H9 (cell line): ENCODE data around the gene RNF186. TPM values are rescaled to one million over a fixed set of nuclear protein-coding genes. Genes with fewer than 3 reads are reported as not detected.

Experiments
- DNase-seq: peaks from one replicate; pipeline ENCODE4 v3.0.0-alpha.2; 2017
- H2AFZ ChIP-seq: one replicate; pipeline ENCODE4 v1.6.1; 2013; ENCODE audit warnings: mild to moderate bottlenecking, low read length, control low read depth, moderate library complexity
- H2AK5ac ChIP-seq: 2 replicates; pipeline ENCODE4 v1.6.1; 2013; ENCODE audit warnings: low read length, control low read depth, mixed read lengths; ENCODE audit not compliant: insufficient read length
- H2BK120ac ChIP-seq: one replicate; pipeline ENCODE4 v1.6.1; 2013; ENCODE audit warnings: low read depth, mild to moderate bottlenecking, low read length, control low read depth, inconsistent platforms; ENCODE audit not compliant: poor library complexity, severe bottlenecking
- H2BK12ac ChIP-seq: 2 replicates; pipeline ENCODE4 v1.6.1; 2013; ENCODE audit warnings: low read length, control low read depth, mixed read lengths, low read depth; ENCODE audit not compliant: insufficient read length
- H2BK15ac ChIP-seq: 2 replicates; pipeline ENCODE4 v1.6.1; 2013; ENCODE audit warnings: low read depth, low read length, control low read depth
- H2BK20ac ChIP-seq: one replicate; pipeline ENCODE4 v1.6.1; 2013; ENCODE audit warnings: low read depth, mild to moderate bottlenecking, low read length, control low read depth, inconsistent platforms; ENCODE audit not compliant: poor library complexity, severe bottlenecking
- H2BK5ac ChIP-seq: 2 replicates; pipeline ENCODE4 v1.6.1; 2013; ENCODE audit warnings: low read length, control low read depth, mixed read lengths; ENCODE audit not compliant: insufficient read length
- H3K14ac ChIP-seq: 2 replicates; pipeline ENCODE4 v1.6.1; 2013; ENCODE audit warnings: low read length, control low read depth; ENCODE audit not compliant: insufficient read depth
- H3K18ac ChIP-seq: 2 replicates; pipeline ENCODE4 v1.6.1; 2013; ENCODE audit warnings: low read depth, mild to moderate bottlenecking, mixed read lengths, low read length, control low read depth; ENCODE audit not compliant: insufficient read length
- H3K23ac ChIP-seq: 2 replicates; pipeline ENCODE4 v1.6.1; 2013; ENCODE audit warnings: low read length, control low read depth, mixed read lengths, low read depth; ENCODE audit not compliant: insufficient read length
- H3K23me2 ChIP-seq: 2 replicates; pipeline ENCODE4 v1.6.1; 2013; ENCODE audit warnings: low read depth, mild to moderate bottlenecking, mixed read lengths, low read length, control low read depth; ENCODE audit not compliant: insufficient read length, poor library complexity, severe bottlenecking
- H3K27ac ChIP-seq: 2 replicates; pipeline ENCODE4 v1.5.1; 2013; ENCODE audit warnings: low read length, control low read depth, mixed read lengths, low read depth; ENCODE audit not compliant: insufficient read length
- H3K27me3 ChIP-seq: 2 replicates; pipeline ENCODE4 v1.6.1; 2013; ENCODE audit warnings: low read length, control low read depth, inconsistent platforms; ENCODE audit not compliant: insufficient read depth
- H3K4ac ChIP-seq: 2 replicates; pipeline ENCODE4 v1.6.1; 2013; ENCODE audit warnings: low read depth, mild to moderate bottlenecking, control low read depth, inconsistent platforms, low read length, moderate library complexity
- H3K4me1 ChIP-seq: 2 replicates; pipeline ENCODE4 v1.6.1; 2013; ENCODE audit warnings: low read length, control low read depth, inconsistent platforms; ENCODE audit not compliant: insufficient read depth
- H3K4me2 ChIP-seq: 2 replicates; pipeline ENCODE4 v1.6.1; 2013; ENCODE audit warnings: low read length, control low read depth, mixed read lengths; ENCODE audit not compliant: insufficient read length, insufficient read depth
- H3K56ac ChIP-seq: 2 replicates; pipeline ENCODE4 v1.6.1; 2013; ENCODE audit warnings: low read depth, mild to moderate bottlenecking, mixed read lengths, low read length, control low read depth; ENCODE audit not compliant: insufficient read length
- H3K79me1 ChIP-seq: 2 replicates; pipeline ENCODE4 v1.6.1; 2013; ENCODE audit warnings: low read depth, mild to moderate bottlenecking, moderate library complexity, low read length, control low read depth, inconsistent platforms; ENCODE audit not compliant: insufficient read depth, poor library complexity, severe bottlenecking
- H3K79me2 ChIP-seq: 2 replicates; pipeline ENCODE4 v1.6.1; 2013; ENCODE audit warnings: low read length, control low read depth, inconsistent platforms; ENCODE audit not compliant: insufficient read depth
- H3K9ac ChIP-seq: 2 replicates; pipeline ENCODE4 v1.6.1; 2013; ENCODE audit warnings: low read length, control low read depth, mixed read lengths; ENCODE audit not compliant: insufficient read length; ENCODE audit errors: extremely low read depth
- H3K9me3 ChIP-seq: one replicate; pipeline ENCODE4 v1.6.1; 2013; ENCODE audit warnings: low read depth, low read length, inconsistent platforms; ENCODE audit not compliant: control insufficient read depth
- H3T11ph ChIP-seq: one replicate; pipeline ENCODE4 v1.6.1; 2013; ENCODE audit warnings: mild to moderate bottlenecking, low read length, control low read depth, inconsistent platforms
- H4K20me1 ChIP-seq: one replicate; pipeline ENCODE4 v1.6.1; 2013; ENCODE audit not compliant: control insufficient read depth, insufficient read length, insufficient read depth
- H4K5ac ChIP-seq: 2 replicates; pipeline ENCODE4 v1.6.1; 2013; ENCODE audit warnings: low read depth, mild to moderate bottlenecking, mixed read lengths, low read length, control low read depth; ENCODE audit not compliant: insufficient read length
- H4K8ac ChIP-seq: replicated peaks from 2 replicates; pipeline ENCODE4 v1.6.1; 2013; ENCODE audit warnings: low read length, control low read depth, mixed read lengths, low read depth; ENCODE audit not compliant: insufficient read length
- H4K91ac ChIP-seq: 2 replicates; pipeline ENCODE4 v1.6.1; 2013; ENCODE audit warnings: low read depth, mild to moderate bottlenecking, moderate library complexity, mixed read lengths, low read length, control low read depth; ENCODE audit not compliant: insufficient read length
- H3K27ac Mint-ChIP-seq, 3 experiments: 2 replicates in 2 of 3; 3 replicates in 1 of 3; pipeline ENCODE4 v1.8.0; 2020 to 2021; ENCODE audit warnings: mixed read lengths in 3 of 3, mild to moderate bottlenecking in 1 of 3, moderate library complexity in 1 of 3
- H3K27me3 Mint-ChIP-seq: 2 replicates; pipeline ENCODE4 v1.8.0; 2021; ENCODE audit warnings: low read depth, mild to moderate bottlenecking, moderate library complexity, mixed read lengths
- H3K36me3 Mint-ChIP-seq, 3 experiments: 2 replicates in 2 of 3; 3 replicates in 1 of 3; pipeline ENCODE4 v1.8.0; 2020 to 2021; ENCODE audit warnings: low read depth in 3 of 3, mixed read lengths in 3 of 3; ENCODE audit not compliant: insufficient read depth in 1 of 3
- H3K4me1 Mint-ChIP-seq, 2 experiments: 2 replicates each; pipeline ENCODE4 v1.8.0; 2020; ENCODE audit warnings: mixed read lengths in 2 of 2
- H3K4me3 Mint-ChIP-seq, 2 experiments: 2 replicates in 1 of 2; 3 replicates in 1 of 2; pipeline ENCODE4 v1.8.0; 2020 to 2021; ENCODE audit warnings: mild to moderate bottlenecking in 2 of 2, mixed read lengths in 2 of 2, moderate library complexity in 1 of 2
- H3K9me3 Mint-ChIP-seq, 2 experiments: 2 replicates in 1 of 2; 3 replicates in 1 of 2; pipeline ENCODE4 v1.8.0; 2020; ENCODE audit warnings: mild to moderate bottlenecking in 2 of 2, mixed read lengths in 2 of 2, moderate library complexity in 1 of 2
- CTCF ChIP-seq: fragments of 200-600 bp; sonication (generic); conservative IDR thresholded peaks from 3 replicates; pipeline ENCODE4 v1.8.0; 2021; ENCODE audit warnings: antibody characterized with exemption, mild to moderate bottlenecking
- WGBS: extraction: QIAGEN DNeasy Blood & Tissue Kit; methylation state at CpG from one replicate; pipeline ENCODE4 v1.1.7; 2013; ENCODE audit warnings: missing lambda C conversion rate, low lambda C conversion rate, mixed read lengths; ENCODE audit not compliant: insufficient read length; ENCODE audit errors: extremely low coverage; 5-methylcytosine and 5-hydroxymethylcytosine counted together
- total RNA-seq: library from RNA; stranded (reverse); gene quantifications from 2 replicates; pipeline ENCODE4 v1.2.1, GENCODE V29; 2021

Gene RNF186
- total RNA-seq, 1 experiment from 2014 or later = not detected

- no peak overlapping the region for H3K4me2 ChIP-seq
- H2BK20ac ChIP-seq = no peak overlapping the region
- WGBS = no CpG with 5 or more reads among the region's 4 CpGs
- no peaks in the 10 kb centered on the region for H4K20me1 ChIP-seq
- no peak overlapping the region for H3K23ac ChIP-seq
- H2BK120ac ChIP-seq = no peak overlapping the region
- H2BK15ac ChIP-seq = no peak overlapping the region
- H3K9ac ChIP-seq = no peak overlapping the region
- H3K9me3 ChIP-seq = no peaks in the 10 kb centered on the region
- H3K9me3 Mint-ChIP-seq = no peaks in the 10 kb centered on the region
- peaks cover 2% of the 10 kb centered on the region; the same call in 1 of the 2 replicates for H3K27me3 ChIP-seq
- H2BK12ac ChIP-seq = no peak overlapping the region
- H3K23me2 ChIP-seq = no peaks in the 10 kb centered on the region
- H4K91ac ChIP-seq = no peak overlapping the region
- no peak for DNase-seq
- no peak overlapping the region for H3K27ac ChIP-seq
- no peak overlapping the region for H3K18ac ChIP-seq
- H3K56ac ChIP-seq = no peak overlapping the region
- H2AK5ac ChIP-seq = no peak overlapping the region
- H3K4ac ChIP-seq = no peak overlapping the region
- no peak overlapping the region for H2AFZ ChIP-seq
- no peak for TF ChIP-seq CTCF
- no peak overlapping the region for H3K14ac ChIP-seq
- no peak overlapping the region for H2BK5ac ChIP-seq
- no peak overlapping the region for H4K8ac ChIP-seq
- H3K4me1 ChIP-seq = no peaks in the 10 kb centered on the region; the same call in 1 of the 2 replicates
- no peak overlapping the region for H3K4me3 Mint-ChIP-seq
- H3K27ac Mint-ChIP-seq = no peak overlapping the region
- H3K27me3 Mint-ChIP-seq = peaks cover 67% of the 10 kb centered on the region
- H3K79me2 ChIP-seq = no peaks in the 10 kb centered on the region
- no peak overlapping the region for H3T11ph ChIP-seq
- H3K4me1 Mint-ChIP-seq = peaks cover 13 to 22% of the 10 kb centered on the region in 2 experiments
- H3K79me1 ChIP-seq = no peaks in the 10 kb centered on the region
- 0 out of 7 replicates have a peak, but pooled peaks cover 0 to 4% (median 0%) of the 10 kb centered on the region in 3 experiments for H3K36me3 Mint-ChIP-seq
- H4K5ac ChIP-seq = no peak overlapping the region
These were observed 41.6 kb downstream of the RNF186 start for GRCh38 chr1:19773485-19773884.
